ENCODE measurements around the gene ARL2.
A peak's percentile ranks its signal among the peaks of the same experiment; 100 is the strongest.

Gene ARL2

GRCh38 chr11:65026810-65027209, 12.8 kb downstream of the ARL2 start:
- no peaks in the 10 kb centered on the region for H4K20me1 ChIP-seq (ENCODE audit: insufficient read depth, low read length)
- peak overlapping the region; percentile 70 for H3K4me3 ChIP-seq (ENCODE audit: low read length)
- no peak for DNase-seq
- peaks cover 8% of the 10 kb centered on the region for H3K79me2 ChIP-seq (ENCODE audit: low read length)
- H3K4me1 ChIP-seq (ENCODE audit: low read length) = peaks cover 10% of the 10 kb centered on the region; the same call in 1 of the 2 replicates
- H3F3A ChIP-seq (ENCODE audit: insufficient read depth, low read length) = no peaks in the 10 kb centered on the region
- no peaks in the 10 kb centered on the region for H3K27me3 ChIP-seq (replicated peaks; ENCODE audit: insufficient read depth, low read length)
- no peaks in the 10 kb centered on the region for H3K9me3 ChIP-seq (replicated peaks; ENCODE audit: insufficient read depth, low read length)
- H3K4me2 ChIP-seq (ENCODE audit: low read depth, low read length) = peak overlapping the region; percentile 81
- no peaks in the 10 kb centered on the region for H3K9me2 ChIP-seq (replicated peaks; ENCODE audit: insufficient read depth, low read length)
- H2AFZ ChIP-seq (ENCODE audit: low read length) = peak overlapping the region; percentile 93
- H3K36me3 ChIP-seq (replicated peaks; ENCODE audit: insufficient read depth, low read length) = no peaks in the 10 kb centered on the region
- TF ChIP-seq EZH2phosphoT487 (IDR thresholded peaks at IDR 0.05; ENCODE audit: low read length) (no peak), CTCF (IDR thresholded peaks at IDR 0.05; ENCODE audit: low read length) (no peak), EZH2 (optimal IDR thresholded peaks at IDR 0.05; ENCODE audit: low read depth, low read length) (no peak)
- no peak overlapping the region for H3K27ac ChIP-seq (ENCODE audit: low read length)
- H3K9ac ChIP-seq (ENCODE audit: low read length) = peak overlapping the region; percentile 71; the same call in 1 of the 2 replicates

GRCh38 chr11:65027213-65028067, 13.5 kb downstream of the ARL2 start, which contains the start of gene SNX15:
Gene SNX15 (plus strand): TSS chr11:65027439. CDS start chr11:65027538, 99 bp downstream.
- Histone ChIP-seq H3F3A (ENCODE audit: insufficient read depth, low read length) (no peaks in the 10 kb centered on the region), H3K9me2 (replicated peaks; ENCODE audit: insufficient read depth, low read length) (no peaks in the 10 kb centered on the region), H3K9me3 (replicated peaks; ENCODE audit: insufficient read depth, low read length) (no peaks in the 10 kb centered on the region), H3K27ac (ENCODE audit: low read length) (peak within 1 kb of the TSS; percentile 74; the same call in 1 of the 2 replicates), H3K36me3 (replicated peaks; ENCODE audit: insufficient read depth, low read length) (no peaks in the 10 kb centered on the region), H3K4me2 (ENCODE audit: low read depth, low read length) (peak within 1 kb of the TSS; percentile 82), H2AFZ (ENCODE audit: low read length) (peak within 1 kb of the TSS; percentile 93), H3K4me1 (ENCODE audit: low read length) (peaks cover 10% of the 10 kb centered on the region; the same call in 1 of the 2 replicates), H4K20me1 (ENCODE audit: insufficient read depth, low read length) (no peaks in the 10 kb centered on the region), H3K79me2 (ENCODE audit: low read length) (peaks cover 8% of the 10 kb centered on the region), H3K27me3 (replicated peaks; ENCODE audit: insufficient read depth, low read length) (no peaks in the 10 kb centered on the region), H3K4me3 (ENCODE audit: low read length) (peak within 1 kb of the TSS; percentile 70), H3K9ac (ENCODE audit: low read length) (peak within 1 kb of the TSS; percentile 71)
- TF ChIP-seq EZH2phosphoT487 (IDR thresholded peaks at IDR 0.05; ENCODE audit: low read length) (no peak), CTCF (IDR thresholded peaks at IDR 0.05; ENCODE audit: low read length) (peak; percentile 44), EZH2 (optimal IDR thresholded peaks at IDR 0.05; ENCODE audit: low read depth, low read length) (no peak)
- DNase-seq = peak; percentile 97

- H3K79me2 ChIP-seq (ENCODE audit: low read length) = peaks cover 8% of the 10 kb centered on the region
- no peaks in the 10 kb centered on the region for H3F3A ChIP-seq (ENCODE audit: insufficient read depth, low read length)
- no peaks in the 10 kb centered on the region for H3K27me3 ChIP-seq (replicated peaks; ENCODE audit: insufficient read depth, low read length)
- peaks cover 6% of the 10 kb centered on the region; the same call in 1 of the 2 replicates for H3K4me1 ChIP-seq (ENCODE audit: low read length)
- no peak overlapping the region for H3K9ac ChIP-seq (ENCODE audit: low read length)
- H3K9me3 ChIP-seq (replicated peaks; ENCODE audit: insufficient read depth, low read length) = no peaks in the 10 kb centered on the region
- H3K4me3 ChIP-seq (ENCODE audit: low read length) = no peak overlapping the region
- H3K9me2 ChIP-seq (replicated peaks; ENCODE audit: insufficient read depth, low read length) = no peaks in the 10 kb centered on the region
- H3K27ac ChIP-seq (ENCODE audit: low read length) = no peak overlapping the region
- no peak for DNase-seq
- H3K36me3 ChIP-seq (replicated peaks; ENCODE audit: insufficient read depth, low read length) = no peaks in the 10 kb centered on the region
- H2AFZ ChIP-seq (ENCODE audit: low read length) = no peak overlapping the region
- no peaks in the 10 kb centered on the region for H4K20me1 ChIP-seq (ENCODE audit: insufficient read depth, low read length)
- no peak overlapping the region for H3K4me2 ChIP-seq (ENCODE audit: low read depth, low read length)
- TF ChIP-seq EZH2 (optimal IDR thresholded peaks at IDR 0.05; ENCODE audit: low read depth, low read length) = no peak
- no peak for TF ChIP-seq CTCF (IDR thresholded peaks at IDR 0.05; ENCODE audit: low read length)
- TF ChIP-seq EZH2phosphoT487 (IDR thresholded peaks at IDR 0.05; ENCODE audit: low read length) = no peak
Measured at GRCh38 chr11:65032216-65032615, 18.3 kb downstream of the ARL2 start.
